Measurements from ENCODE around the gene COL5A2.
A peak's percentile ranks its signal among the peaks of the same experiment; 100 is the strongest.

The COL5A2 gene

GRCh38 chr2:188997263-188997662 is 182.3 kb downstream of the COL5A2 start:
- DNase-seq (ENCODE audit: low read depth): no peak

- DNase-seq (ENCODE audit: low read depth): no peak
These were observed 186.3 kb downstream of the COL5A2 start for GRCh38 chr2:188993247-188993646.

- DNase-seq (ENCODE audit: low read depth): no peak
These were observed 192.7 kb downstream of the COL5A2 start for GRCh38 chr2:188986839-188987238.

- DNase-seq (ENCODE audit: low read depth): peak; percentile 93
These were observed 194.9 kb downstream of the COL5A2 start for GRCh38 chr2:188984680-188985079.

GRCh38 chr2:188984065-188984491 is 195.5 kb downstream of the COL5A2 start:
- DNase-seq (ENCODE audit: low read depth): peak; percentile 84

GRCh38 chr2:188983427-188984064 is 196.0 kb downstream of the COL5A2 start:
- DNase-seq (ENCODE audit: low read depth): peak; percentile 91

Measured in HS-5 (cell line).